Measurements from ENCODE around the gene CDH23. TPM values are rescaled to one million over a fixed set of nuclear protein-coding genes. Genes with fewer than 3 reads are reported as not detected.

Gene CDH23
- total and polyA plus RNA-seq, 2 donors (not counting 1 experiment from before 2014, with no cell fraction given): 0.37 to 0.89 TPM

DNA sequence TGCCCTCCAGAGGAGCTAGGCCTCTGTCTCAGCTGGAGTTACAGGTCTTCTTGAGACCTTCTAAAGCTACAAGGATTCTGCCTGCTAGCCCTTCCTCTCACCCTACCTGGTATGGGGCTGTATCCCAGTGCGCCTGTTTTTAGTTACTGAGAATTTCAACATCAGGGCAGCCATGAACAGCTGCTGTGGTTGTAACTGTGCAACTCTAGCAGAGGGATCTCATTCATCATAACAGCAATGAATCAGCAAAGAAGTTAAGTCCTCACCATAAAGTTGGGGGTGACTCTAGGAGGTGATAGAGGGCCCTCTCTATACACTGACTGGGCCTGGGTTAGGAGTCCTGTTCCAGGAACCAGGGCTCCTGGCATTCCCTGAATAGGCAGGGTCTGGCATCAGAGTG, 14.0 kb upstream of the CDH23 start:
- Mint-ChIP-seq H3K27me3 (no peaks in the 10 kb centered on the region), H3K27ac (no peak overlapping the region), H3K9me3 (ENCODE audit: insufficient read depth) (no peaks in the 10 kb centered on the region), H3K4me1 (peaks cover 20% of the 10 kb centered on the region), H3K4me3 (no peak overlapping the region)
- H2AFZ ChIP-seq (ENCODE audit: insufficient read depth, low read depth, low read length, poor library complexity, severe bottlenecking): no peak overlapping the region
- H3K4me2 ChIP-seq (replicated peaks; ENCODE audit: low read depth, low read length, poor library complexity, severe bottlenecking): no peak overlapping the region
- H3K4me1 ChIP-seq (ENCODE audit: control insufficient read depth in 2 of 2, insufficient read depth in 2 of 2, low read length in 2 of 2): peaks cover 16 to 21% of the 10 kb centered on the region in 2 donors
- H3K79me2 ChIP-seq (ENCODE audit: control insufficient read depth, insufficient read depth, low read length): no peaks in the 10 kb centered on the region
- no peak overlapping the region for H3K4me3 ChIP-seq (ENCODE audit: control extremely low read depth in 1 of 5, extremely low read depth in 1 of 5, insufficient read depth in 1 of 5, low read depth in 2 of 5, low read length in 4 of 5)
- no peak overlapping the region for H3K9ac ChIP-seq (ENCODE audit: low read length)
- CTCF ChIA-PET: interaction anchor here (0.6 to 6.5 kb wide), 8 partner anchors 11 to 514 kb away, joined by 3 to 72 read pairs (median 7); partner anchors contain the start of gene SLC29A3
- H3K9me3 ChIP-seq (ENCODE audit: control extremely low read depth in 1 of 3, control insufficient read depth in 2 of 3, insufficient read depth in 1 of 3, low read length in 2 of 3): no peaks in the 10 kb centered on the region
- no peaks in the 10 kb centered on the region for H3K27me3 ChIP-seq (replicated peaks in 1 of 4; ENCODE audit: control extremely low read depth in 1 of 4, control insufficient read depth in 3 of 4, insufficient read depth in 4 of 4, low read length in 3 of 4)
- WGBS (ENCODE audit: insufficient coverage): no CpG with 5 or more reads among the region's 1 CpG
- intact Hi-C loops (cut with micrococcal nuclease): loop anchor here (5.0 kb wide), 1 partner anchor 430 kb away; no protein-coding TSS in a partner anchor
- DNase-seq (no peak), ATAC-seq (ENCODE audit: low read depth) (no peak)
- TF ChIP-seq EZH2 (IDR thresholded peaks at IDR 0.05; ENCODE audit: borderline replicate concordance, insufficient read depth, low read depth, low read length, poor library complexity, severe bottlenecking): no peak
- TF ChIP-seq, protein P1, sequence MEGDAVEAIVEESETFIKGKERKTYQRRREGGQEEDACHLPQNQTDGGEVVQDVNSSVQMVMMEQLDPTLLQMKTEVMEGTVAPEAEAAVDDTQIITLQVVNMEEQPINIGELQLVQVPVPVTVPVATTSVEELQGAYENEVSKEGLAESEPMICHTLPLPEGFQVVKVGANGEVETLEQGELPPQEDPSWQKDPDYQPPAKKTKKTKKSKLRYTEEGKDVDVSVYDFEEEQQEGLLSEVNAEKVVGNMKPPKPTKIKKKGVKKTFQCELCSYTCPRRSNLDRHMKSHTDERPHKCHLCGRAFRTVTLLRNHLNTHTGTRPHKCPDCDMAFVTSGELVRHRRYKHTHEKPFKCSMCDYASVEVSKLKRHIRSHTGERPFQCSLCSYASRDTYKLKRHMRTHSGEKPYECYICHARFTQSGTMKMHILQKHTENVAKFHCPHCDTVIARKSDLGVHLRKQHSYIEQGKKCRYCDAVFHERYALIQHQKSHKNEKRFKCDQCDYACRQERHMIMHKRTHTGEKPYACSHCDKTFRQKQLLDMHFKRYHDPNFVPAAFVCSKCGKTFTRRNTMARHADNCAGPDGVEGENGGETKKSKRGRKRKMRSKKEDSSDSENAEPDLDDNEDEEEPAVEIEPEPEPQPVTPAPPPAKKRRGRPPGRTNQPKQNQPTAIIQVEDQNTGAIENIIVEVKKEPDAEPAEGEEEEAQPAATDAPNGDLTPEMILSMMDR (IDR thresholded peaks at IDR 0.05): no peak
- POLR2A ChIA-PET: no interaction called here
- no peaks in the 10 kb centered on the region for H4K20me1 ChIP-seq (ENCODE audit: control insufficient read depth, insufficient read depth, low read length, poor library complexity, severe bottlenecking)
- H3K27ac ChIP-seq (ENCODE audit: low read length in 2 of 2): no peak overlapping the region
- H3K36me3 ChIP-seq (replicated peaks in 1 of 2; ENCODE audit: control extremely low read depth in 1 of 2, control insufficient read depth in 1 of 2, extremely low read depth in 1 of 2, insufficient read depth in 2 of 2, low read length in 1 of 2): no peaks in the 10 kb centered on the region

GRCh38 chr10:71383972-71384687, 12.6 kb upstream of the CDH23 start:
- Histone ChIP-seq H2AFZ (ENCODE audit: insufficient read depth, low read depth, low read length, poor library complexity, severe bottlenecking) (no peak overlapping the region), H3K36me3 (replicated peaks in 1 of 2; ENCODE audit: control extremely low read depth in 1 of 2, control insufficient read depth in 1 of 2, extremely low read depth in 1 of 2, insufficient read depth in 2 of 2, low read length in 1 of 2) (no peaks in the 10 kb centered on the region), H3K4me2 (replicated peaks; ENCODE audit: low read depth, low read length, poor library complexity, severe bottlenecking) (peak overlapping the region; percentile 33), H3K4me1 (ENCODE audit: control insufficient read depth in 2 of 2, insufficient read depth in 2 of 2, low read length in 2 of 2) (peaks cover 2 to 7% of the 10 kb centered on the region in 2 donors), H3K79me2 (ENCODE audit: control insufficient read depth, insufficient read depth, low read length) (no peaks in the 10 kb centered on the region), H3K9me3 (ENCODE audit: control extremely low read depth in 1 of 3, control insufficient read depth in 2 of 3, insufficient read depth in 1 of 3, low read length in 2 of 3) (no peaks in the 10 kb centered on the region), H3K9ac (ENCODE audit: low read length) (no peak overlapping the region), H3K27me3 (replicated peaks in 1 of 4; ENCODE audit: control extremely low read depth in 1 of 4, control insufficient read depth in 3 of 4, insufficient read depth in 4 of 4, low read length in 3 of 4) (peaks cover 0 to 7% (median 0%) of the 10 kb centered on the region in 4 experiments), H3K4me3 (ENCODE audit: control extremely low read depth in 1 of 5, extremely low read depth in 1 of 5, insufficient read depth in 1 of 5, low read depth in 2 of 5, low read length in 4 of 5) (no peak overlapping the region), H4K20me1 (ENCODE audit: control insufficient read depth, insufficient read depth, low read length, poor library complexity, severe bottlenecking) (no peaks in the 10 kb centered on the region), H3K27ac (ENCODE audit: low read length in 2 of 2) (no peak overlapping the region)
- peaks cover 7% of the 10 kb centered on the region for H3K27me3 Mint-ChIP-seq
- intact Hi-C loops (cut with micrococcal nuclease): loop anchor here (1.0 to 5.0 kb wide), 6 partner anchors 70 to 512 kb away; no protein-coding TSS in a partner anchor
- no peak overlapping the region for H3K4me3 Mint-ChIP-seq
- H3K4me1 Mint-ChIP-seq: peaks cover 7% of the 10 kb centered on the region
- no peaks in the 10 kb centered on the region for H3K9me3 Mint-ChIP-seq (ENCODE audit: insufficient read depth)
- CTCF ChIA-PET: interaction anchor here (0.6 to 6.5 kb wide), 32 partner anchors 8 to 664 kb away, joined by 3 to 72 read pairs (median 4); partner anchors contain the start of genes CDH23 and SLC29A3
- ATAC-seq (ENCODE audit: low read depth): peak; percentile 99
- DNase-seq: peak; percentile 79
- no peak overlapping the region for H3K27ac Mint-ChIP-seq
- TF ChIP-seq, protein P1 (IDR thresholded peaks at IDR 0.05): peak; percentile 89
- no peak for TF ChIP-seq EZH2 (IDR thresholded peaks at IDR 0.05; ENCODE audit: borderline replicate concordance, insufficient read depth, low read depth, low read length, poor library complexity, severe bottlenecking)
- POLR2A ChIA-PET: no interaction called here
- WGBS (ENCODE audit: insufficient coverage): 23% methylated on average over 10 of the region's 10 CpGs
